Measurements from ENCODE around the gene DDX17.
"Not testable (repeated sequence)": the region's sequence is repeated elsewhere in the genome, so short reads cannot be mapped to it uniquely, and the experiment has no call there.

Gene DDX17

GRCh38 chr22:38491707-38492348 lies 14.3 kb downstream of the DDX17 start:
- no peak for DNase-seq

GRCh38 chr22:38490915-38491314 lies 15.2 kb downstream of the DDX17 start:
- no peak for DNase-seq

GRCh38 chr22:38490475-38490874 lies 15.6 kb downstream of the DDX17 start:
- no peak for DNase-seq

- no peak for DNase-seq
These were observed 16.5 kb downstream of the DDX17 start for GRCh38 chr22:38489561-38490145.

- no peak for DNase-seq
These were observed 17.0 kb downstream of the DDX17 start for GRCh38 chr22:38489142-38489541.

- DNase-seq = no peak
These were observed 18.2 kb downstream of the DDX17 start for GRCh38 chr22:38487946-38488345.

GRCh38 chr22:38485783-38486182 lies 20.3 kb downstream of the DDX17 start:
- DNase-seq = no peak

GRCh38 chr22:38484244-38484643 lies 21.9 kb downstream of the DDX17 start:
- no peak for DNase-seq

- no peak for DNase-seq
These were observed 23.3 kb downstream of the DDX17 start for GRCh38 chr22:38482662-38483308.

GRCh38 chr22:38481871-38482332 lies 24.2 kb downstream of the DDX17 start:
- DNase-seq = no peak

GRCh38 chr22:38481162-38481870 lies 24.8 kb downstream of the DDX17 start:
- DNase-seq = no peak

- DNase-seq = no peak
These were observed 26.8 kb downstream of the DDX17 start for GRCh38 chr22:38479096-38479837.

- DNase-seq = no peak
These were observed 28.5 kb downstream of the DDX17 start for GRCh38 chr22:38477585-38477984.

GRCh38 chr22:38474003-38474607 lies 32.0 kb downstream of the DDX17 start:
- DNase-seq = no peak

- DNase-seq = no peak
These were observed 34.9 kb downstream of the DDX17 start for GRCh38 chr22:38471237-38471636.

GRCh38 chr22:38470179-38470578 lies 35.9 kb downstream of the DDX17 start:
- not testable (repeated sequence) for DNase-seq

- no peak for DNase-seq
These were observed 36.8 kb downstream of the DDX17 start for GRCh38 chr22:38469306-38469781.

GRCh38 chr22:38468443-38469305 lies 37.4 kb downstream of the DDX17 start:
- DNase-seq = no peak

GRCh38 chr22:38467904-38468442 lies 38.1 kb downstream of the DDX17 start, which contains the start of gene KDELR3:
TSS of gene KDELR3 (plus strand) at chr22:38468096. CDS start at chr22:38468234, 138 bp downstream.
- peak; percentile 43 to 44 for DNase-seq

GRCh38 chr22:38467438-38467903 lies 38.6 kb downstream of the DDX17 start:
- no peak for DNase-seq

Measured in CD4-positive, alpha-beta T cell treated with Interleukin-1 beta for 1 hour (primary cell).